MM.1S (cell line): ENCODE data around the gene BCAR1.

Source experiments
- CTCF ChIP-seq: fragments of 300-600 bp; sonication (generic); IDR thresholded peaks from 2 replicates; pipeline ENCODE4 v1.5.1; 2016; ENCODE audit warnings: antibody characterized with exemption, low read length, mixed read lengths
- EZH2 ChIP-seq: fragments of 300-600 bp; sonication (generic); optimal IDR thresholded peaks from 2 replicates; pipeline ENCODE3; 2017; ENCODE audit warnings: low read depth, mild to moderate bottlenecking, antibody characterized with exemption, low read length, mixed read lengths

- TF ChIP-seq CTCF = no peak
- no peak for TF ChIP-seq EZH2
Observed at GRCh38 chr16:75267631-75268264, 16.3 kb upstream of the BCAR1 start.
